K562 (cell line): ENCODE measurements around the gene RTL5. TPM values are rescaled to one million over a fixed set of nuclear protein-coding genes. Genes with fewer than 3 reads are reported as not detected.

Experiments
- ATAC-seq: fragments of 200-7000 bp; cut with Tn5 transposase; 3 replicates; pipeline ENCODE4 v1.9.1; 2020; ENCODE audit warnings: moderate library complexity
- BruUV-seq: library from RNA; stranded (reverse); fragments of 400-500 nt; replicated peaks from 2 replicates; lab custom pipeline; 2021; lab: Mats Ljungman, UMichigan
- CTCF ChIA-PET: fragments of 300-600 bp; formaldehyde crosslinking; extraction: SDS; loops from one replicate; lab custom pipeline; 2021; ENCODE audit warnings: low intra/inter-chr PET ratio; lab: Yijun Ruan, JAX
- POLR2A ChIA-PET: fragments of 300-600, 350-650 bp; sonication (Branson Sonifier 250); formaldehyde crosslinking; extraction: SDS; loops from one replicate; lab custom pipeline; 2021; ENCODE audit warnings: antibody characterized with exemption, inconsistent platforms; lab: Yijun Ruan, JAX
- DNase-seq, 4 experiments: peaks; one replicate each; pipeline versions ENCODE4 v3.0.0 to v3.0.0-alpha.2; 2011 to 2018; ENCODE audit warnings: low spot score in 3 of 4, mixed read lengths in 3 of 4; ENCODE audit errors: extremely low read depth in 1 of 4
- FAIRE-seq: peaks from 2 replicates; lab custom pipeline; 2011; peaks lifted over from hg19 to GRCh38; lab: Jason Lieb, UNC
- H2AFZ ChIP-seq: 2 replicates; pipeline ENCODE4 v1.6.0; 2011; ENCODE audit warnings: low read depth, low read length, control low read depth, inconsistent platforms
- H3K27ac ChIP-seq: fragments of 200-600 bp; 3 replicates; pipeline ENCODE4 v1.8.0; 2011; ENCODE audit warnings: low read depth, mild to moderate bottlenecking, control low read depth, inconsistent platforms, low read length, moderate library complexity, mixed read lengths; ENCODE audit errors: extremely low read depth
- H3K27me3 ChIP-seq, 2 experiments: fragments of 300-600 bp in 1 of 2; 2 replicates in 1 of 2; 3 replicates in 1 of 2; pipeline versions ENCODE4 v1.6.0 to v1.8.0; 2011; ENCODE audit warnings: inconsistent platforms in 2 of 2, low read length in 2 of 2, mild to moderate bottlenecking in 1 of 2, mixed read lengths in 1 of 2, moderate library complexity in 1 of 2; ENCODE audit not compliant: control insufficient read depth in 2 of 2, insufficient read depth in 2 of 2
- H3K36me3 ChIP-seq: fragments of 300-600 bp; 3 replicates; pipeline ENCODE4 v1.8.0; 2011; ENCODE audit warnings: mild to moderate bottlenecking, low read length, inconsistent platforms; ENCODE audit not compliant: control insufficient read depth, insufficient read depth
- H3K4me1 ChIP-seq, 2 experiments: fragments of 200-600 bp in 1 of 2; replicated peaks in 1 of 2; 2 replicates in 1 of 2; 3 replicates in 1 of 2; pipeline versions ENCODE4 v1.5.1 to v1.8.0; 2011; ENCODE audit warnings: inconsistent platforms in 2 of 2, low read length in 2 of 2, mild to moderate bottlenecking in 1 of 2, mixed read lengths in 1 of 2, moderate library complexity in 1 of 2; ENCODE audit not compliant: control insufficient read depth in 2 of 2, insufficient read depth in 2 of 2
- H3K4me2 ChIP-seq: 2 replicates; pipeline ENCODE4 v1.6.1; 2011; ENCODE audit warnings: low read length, control low read depth, inconsistent platforms, mixed read lengths; ENCODE audit not compliant: insufficient read depth
- H3K4me3 ChIP-seq: fragments of 200-600 bp; sonication (generic), shearing (Covaris generic); 2 replicates; pipeline ENCODE4 v1.5.1; 2016; ENCODE audit warnings: control low read depth, inconsistent platforms
- H3K79me2 ChIP-seq: fragments of 200-600 bp; 3 replicates; pipeline ENCODE4 v1.8.0; 2011; ENCODE audit warnings: low read length, inconsistent platforms; ENCODE audit not compliant: control insufficient read depth, insufficient read depth
- H3K9ac ChIP-seq, 2 experiments: 2 replicates each; pipeline versions ENCODE4 v1.6.0 to v1.6.1; 2011; ENCODE audit warnings: low read depth in 2 of 2, low read length in 2 of 2, control low read depth in 1 of 2, inconsistent platforms in 1 of 2, mild to moderate bottlenecking in 1 of 2, mixed read lengths in 1 of 2; ENCODE audit not compliant: insufficient read depth in 1 of 2
- H3K9me1 ChIP-seq: one replicate; pipeline ENCODE4 v1.6.0; 2011; ENCODE audit warnings: inconsistent platforms, mild to moderate bottlenecking, low read length, moderate library complexity; ENCODE audit not compliant: control insufficient read depth, insufficient read depth
- H3K9me3 ChIP-seq: replicated peaks from 2 replicates; pipeline ENCODE4 v1.5.1; 2011; ENCODE audit warnings: low read depth, low read length, inconsistent platforms; ENCODE audit not compliant: control insufficient read depth, insufficient read depth
- H4K20me1 ChIP-seq: replicated peaks from 2 replicates; pipeline ENCODE4 v1.6.1; 2011; ENCODE audit warnings: low read length, inconsistent platforms, mixed read lengths; ENCODE audit not compliant: control insufficient read depth, insufficient read depth
- ADNP ChIP-seq: fragments of 200-800 bp; sonication (Bioruptor generic); IDR thresholded peaks from 2 replicates; pipeline ENCODE4 v1.6.1; 2016; ENCODE audit warnings: missing genetic modification characterization, missing compliant biosample characterization
- ARID3B ChIP-seq: fragments of 250-450 bp; sonication (Bioruptor Pico); IDR thresholded peaks from 2 replicates; pipeline ENCODE4 v1.4.0; 2020; ENCODE audit warnings: borderline replicate concordance
- ATF7 ChIP-seq: fragments of 450-650 bp; IDR thresholded peaks from 2 replicates; pipeline ENCODE4 v1.7.1; 2014; ENCODE audit warnings: mild to moderate bottlenecking, moderate library complexity
- KAT8 ChIP-seq: fragments of 450-650 bp; IDR thresholded peaks from 2 replicates; pipeline ENCODE4 v1.6.1; 2016; ENCODE audit warnings: low read depth, mild to moderate bottlenecking
- NONO ChIP-seq, 2 experiments: fragments of 200-400 bp in 1 of 2; fragments of 450-650 bp in 1 of 2; formaldehyde crosslinking in 1 of 2; IDR thresholded peaks; 2 replicates each; pipeline ENCODE4 v1.6.1; 2017; ENCODE audit warnings: low read depth in 2 of 2, mild to moderate bottlenecking in 2 of 2, moderate library complexity in 2 of 2, low read length in 1 of 2
- POLR2AphosphoS2 ChIP-seq: IDR thresholded peaks from 2 replicates; pipeline ENCODE4 v1.6.1; 2012; ENCODE audit warnings: low read length, improper control_type of control experiment
- TEAD1 ChIP-seq, 2 experiments: fragments of 450-650 bp in 1 of 2; sonication (generic) in 1 of 2; formaldehyde crosslinking; IDR thresholded peaks; 2 replicates each; pipeline versions ENCODE4 v1.4.0 to v1.8.0; 2020 to 2022; ENCODE audit warnings: mild to moderate bottlenecking in 2 of 2, missing genetic modification reagents in 1 of 2
- ZNF174 ChIP-seq: fragments of 250-450 bp; sonication (Bioruptor Pico); IDR thresholded peaks from 2 replicates; pipeline ENCODE4 v1.4.0; 2020; ENCODE audit warnings: mild to moderate bottlenecking
- ZNF274 ChIP-seq: IDR thresholded peaks from 2 replicates; pipeline ENCODE4 v1.6.1; 2011; ENCODE audit warnings: low read depth, mild to moderate bottlenecking, low read length, moderate library complexity, borderline replicate concordance
- ZNF445 ChIP-seq: fragments of 250-450 bp; sonication (Bioruptor Pico); IDR thresholded peaks from 2 replicates; pipeline ENCODE4 v1.4.0; 2020; ENCODE audit warnings: low read depth, mild to moderate bottlenecking, moderate library complexity
- ZNF785 ChIP-seq: fragments of 250-450 bp; sonication (Bioruptor Pico); IDR thresholded peaks from 2 replicates; pipeline ENCODE4 v1.4.0; 2020; ENCODE audit warnings: mild to moderate bottlenecking
- WGBS: fragments of 100-300 bp; shearing (Covaris generic); methylation state at CpG from one replicate; pipeline ENCODE4 v1.1.6; 2016; ENCODE audit warnings: low coverage, mixed read lengths; ENCODE audit not compliant: insufficient coverage; ENCODE audit errors: missing lambda C conversion rate; 5-methylcytosine and 5-hydroxymethylcytosine counted together
- in situ Hi-C: fragments of 300-500 bp; cut with MboI; formaldehyde crosslinking; loops from 4 replicates; pipeline ENCODE4 v1.15.0; 2018; ENCODE audit warnings: inconsistent platforms, mixed read lengths
- intact Hi-C: fragments of 100-400 bp; cut with micrococcal nuclease; formaldehyde crosslinking; loops from 2 replicates; pipeline ENCODE4 v1.14.2; 2022
- polyA plus RNA-seq, 8 experiments: library from polyadenylated mRNA; depleted of rRNA in 4 of 8; stranded (reverse) in 5 of 8; unstranded in 3 of 8; fragments of >200 nt; fragmentation: Nextera tagmentation in 2 of 8; fragmentation: Illumina TruSeq in 1 of 8; extraction: Ambion mirVana in 2 of 8; extraction: Trizol in 1 of 8; gene quantifications; 2 replicates each; pipeline versions ENCODE4 v1.2.1 to v1.2.3, GENCODE V29; 2011 to 2014; ENCODE audit warnings: inconsistent platforms in 1 of 8, missing spikeins in 1 of 8
- total RNA-seq, 7 experiments: library from RNA; depleted of rRNA in 6 of 7; stranded (reverse); fragments of >200 nt in 6 of 7; fragmentation: Illumina TruSeq in 2 of 7; extraction: Trizol in 2 of 7; gene quantifications; 2 replicates each; pipeline versions ENCODE4 v1.2.1 to v1.2.3, GENCODE V29; 2011 to 2021; ENCODE audit warnings: low replicate concordance in 1 of 7

Gene RTL5
- total and polyA plus RNA-seq, 9 of the 15 experiments (the other 6 are each of a cell fraction or from before 2014, with no cell fraction given), result 0.03 TPM; not detected in 8

GRCh38 chrX:72132456-72132855 lies 741 bp upstream of the RTL5 start:
- H3K79me2 ChIP-seq, result no peaks in the 10 kb centered on the region
- no peak for FAIRE-seq
- ChIA-PET POLR2A (no interaction called here), CTCF (no interaction called here)
- H3K9me3 ChIP-seq, result no peaks in the 10 kb centered on the region
- no peaks in the 10 kb centered on the region for H3K36me3 ChIP-seq
- H4K20me1 ChIP-seq, result no peaks in the 10 kb centered on the region; the same call in 1 of the 2 replicates
- TF ChIP-seq ZNF174 (CRISPR knock-in tag), result no peak
- TF ChIP-seq NONO (IDR thresholded peaks at IDR 0.05; ENCODE audit: low read depth in 2 of 2, low read length in 1 of 2), result no peak
- no peak for TF ChIP-seq KAT8
- no peak for TF ChIP-seq TEAD1 (CRISPR knock-in tag; IDR thresholded peaks at IDR 0.05)
- TF ChIP-seq ATF7, result no peak
- no peak for TF ChIP-seq ZNF274
- TF ChIP-seq ZNF785 (CRISPR knock-in tag), result no peak
- TF ChIP-seq ADNP (tag), result no peak
- TF ChIP-seq ZNF445 (CRISPR knock-in tag), result no peak
- no peak for TF ChIP-seq ARID3B
- TF ChIP-seq POLR2AphosphoS2, result no peak
- H2AFZ ChIP-seq, result no peak overlapping the region
- H3K4me2 ChIP-seq, result no peak overlapping the region
- no TSS peak for BruUV-seq
- WGBS, result 2% methylated on average over 3 of the region's 3 CpGs
- H3K4me1 ChIP-seq, result peaks cover 0 to 10% of the 10 kb centered on the region in 2 experiments; a peak in 2 of 5 replicates
- H3K4me3 ChIP-seq, result no peak overlapping the region
- intact Hi-C loops, result no loop called here
- H3K27me3 ChIP-seq, result peaks cover 0 to 48% of the 10 kb centered on the region in 2 experiments; a peak in 3 of 5 replicates
- no peak overlapping the region for H3K9ac ChIP-seq
- no peak for DNase-seq
- H3K9me1 ChIP-seq, result no peaks in the 10 kb centered on the region
- H3K27ac ChIP-seq, result no peak overlapping the region
- no peak for ATAC-seq
- in situ Hi-C loops, result no loop called here
